CD14-positive monocyte (primary cell): ENCODE data around the gene LMO7. TPM values are rescaled to one million over a fixed set of nuclear protein-coding genes. Genes with fewer than 3 reads are reported as not detected.

ENCODE experiments used
- DNase-seq, 3 donors: peaks; one replicate each; pipeline ENCODE4 v3.0.0-alpha.2; 2011 to 2022
- H2AFZ ChIP-seq: 2 replicates; pipeline ENCODE4 v1.6.0; 2012; ENCODE audit warnings: mild to moderate bottlenecking, low read depth, low read length, inconsistent platforms; ENCODE audit not compliant: insufficient read depth, poor library complexity, severe bottlenecking
- H3K27ac ChIP-seq, 2 donors: 1 replicate in 1 of 2; 2 replicates in 1 of 2; pipeline ENCODE4 v1.5.1; 2012 to 2013; ENCODE audit warnings: low read length in 2 of 2, control low read depth in 1 of 2, inconsistent platforms in 1 of 2, low read depth in 1 of 2, mild to moderate bottlenecking in 1 of 2
- H3K27me3 ChIP-seq, 2 donors: one replicate each; pipeline versions ENCODE4 v1.6.0 to v1.6.1; 2011 to 2013; ENCODE audit warnings: low read length in 2 of 2; ENCODE audit not compliant: control insufficient read depth in 2 of 2, insufficient read depth in 2 of 2
- H3K36me3 ChIP-seq, 2 donors: replicated peaks in 1 of 2; 1 replicate in 1 of 2; 2 replicates in 1 of 2; pipeline versions ENCODE4 v1.5.1 to v1.6.1; 2012 to 2013; ENCODE audit warnings: low read length in 2 of 2, control low read depth in 1 of 2, inconsistent platforms in 1 of 2, mild to moderate bottlenecking in 1 of 2; ENCODE audit not compliant: insufficient read depth in 2 of 2, control insufficient read depth in 1 of 2
- H3K4me1 ChIP-seq, 2 donors: 1 replicate in 1 of 2; 2 replicates in 1 of 2; pipeline versions ENCODE4 v1.5.1 to v1.6.1; 2012 to 2013; ENCODE audit warnings: low read length in 2 of 2, control low read depth in 1 of 2, inconsistent platforms in 1 of 2, mild to moderate bottlenecking in 1 of 2, moderate library complexity in 1 of 2; ENCODE audit not compliant: insufficient read depth in 2 of 2, control insufficient read depth in 1 of 2
- H3K4me2 ChIP-seq: replicated peaks from 2 replicates; pipeline ENCODE3; 2012; ENCODE audit warnings: low read length, moderate library complexity, mild to moderate bottlenecking; ENCODE audit not compliant: poor library complexity, severe bottlenecking; ENCODE audit errors: extremely low read depth
- H3K4me3 ChIP-seq, 3 experiments: fragments of 200-600 bp in 1 of 3; sonication (generic) in 1 of 3; replicated peaks in 1 of 3; 1 replicate in 2 of 3; 2 replicates in 1 of 3; pipeline ENCODE4 v1.5.1; 2011 to 2013; ENCODE audit warnings: low read length in 3 of 3, mild to moderate bottlenecking in 3 of 3, control low read depth in 2 of 3, low read depth in 2 of 3, inconsistent platforms in 1 of 3, moderate library complexity in 1 of 3
- H3K79me2 ChIP-seq: 2 replicates; pipeline ENCODE4 v1.6.0; 2012; ENCODE audit warnings: mild to moderate bottlenecking, control low read depth, inconsistent platforms, low read length, moderate library complexity; ENCODE audit not compliant: insufficient read depth
- H3K9ac ChIP-seq: 2 replicates; pipeline ENCODE4 v1.6.0; 2017; ENCODE audit warnings: low read length, mild to moderate bottlenecking; ENCODE audit not compliant: insufficient read depth, poor library complexity, severe bottlenecking
- H3K9me3 ChIP-seq, 2 donors: replicated peaks in 1 of 2; 1 replicate in 1 of 2; 2 replicates in 1 of 2; pipeline versions ENCODE4 v1.5.1 to v1.6.1; 2012 to 2013; ENCODE audit warnings: low read length in 2 of 2, control low read depth in 1 of 2; ENCODE audit not compliant: control insufficient read depth in 1 of 2, insufficient read depth in 1 of 2
- H4K20me1 ChIP-seq: 2 replicates; pipeline ENCODE4 v1.6.0; 2012; ENCODE audit warnings: mild to moderate bottlenecking, low read length, control low read depth, moderate library complexity; ENCODE audit not compliant: insufficient read depth
- H3K27ac Mint-ChIP-seq, 7 donors: one replicate each; pipeline ENCODE4 v1.8.0; 2020; ENCODE audit warnings: mild to moderate bottlenecking in 7 of 7, mixed read lengths in 7 of 7, moderate library complexity in 6 of 7, inconsistent platforms in 2 of 7
- H3K27me3 Mint-ChIP-seq, 3 donors: one replicate each; pipeline ENCODE4 v1.8.0; 2021 to 2022; ENCODE audit warnings: low read depth in 3 of 3, mild to moderate bottlenecking in 3 of 3, mixed read lengths in 3 of 3, moderate library complexity in 3 of 3, inconsistent platforms in 1 of 3
- H3K36me3 Mint-ChIP-seq, 2 donors: one replicate each; pipeline ENCODE4 v1.8.0; 2020; ENCODE audit warnings: mixed read lengths in 2 of 2, inconsistent platforms in 1 of 2, mild to moderate bottlenecking in 1 of 2
- H3K4me1 Mint-ChIP-seq: one replicate; pipeline ENCODE4 v1.8.0; 2020; ENCODE audit warnings: mild to moderate bottlenecking, mixed read lengths
- H3K4me3 Mint-ChIP-seq, 2 donors: one replicate each; pipeline ENCODE4 v1.8.0; 2020; ENCODE audit warnings: mild to moderate bottlenecking in 2 of 2, mixed read lengths in 2 of 2, moderate library complexity in 1 of 2
- H3K9me3 Mint-ChIP-seq, 7 donors: one replicate each; pipeline ENCODE4 v1.8.0; 2020 to 2022; ENCODE audit warnings: mixed read lengths in 7 of 7, mild to moderate bottlenecking in 6 of 7, moderate library complexity in 6 of 7, inconsistent platforms in 2 of 7
- CTCF ChIP-seq: fragments of 200-600 bp; IDR thresholded peaks from one replicate; pipeline ENCODE4 v1.8.0; 2022; ENCODE audit warnings: antibody characterized with exemption, mild to moderate bottlenecking
- WGBS: methylation state at CpG from one replicate; pipeline ENCODE4 v1.1.5; 2013; ENCODE audit warnings: missing lambda C conversion rate; ENCODE audit not compliant: insufficient coverage; 5-methylcytosine and 5-hydroxymethylcytosine counted together
- intact Hi-C, 2 donors: fragments of 100-400 bp; cut with micrococcal nuclease; formaldehyde crosslinking; loops; one replicate each; pipeline versions ENCODE4 v1.15.0 to v1.15.1; 2023
- polyA plus RNA-seq, 3 donors: library from polyadenylated mRNA; depleted of rRNA in 1 of 3; unstranded in 2 of 3; stranded (reverse) in 1 of 3; fragments of 300-500 nt in 2 of 3; fragments of >200 nt in 1 of 3; fragmentation: Illumina TruSeq in 2 of 3; gene quantifications; 1 replicate in 2 of 3; 2 replicates in 1 of 3; pipeline ENCODE4 v1.2.3, GENCODE V29; 2012 to 2021

The LMO7 gene
- polyA plus RNA-seq, 3 donors, result 0.79 to 1.6 (median 0.90) TPM

- no peak overlapping the region for H2AFZ ChIP-seq
- H3K4me1 ChIP-seq, result no peaks in the 10 kb centered on the region
- Mint-ChIP-seq H3K4me1 (no peaks in the 10 kb centered on the region), H3K27me3 (peaks cover 0 to 2% (median 0%) of the 10 kb centered on the region in 3 donors), H3K4me3 (no peak overlapping the region), H3K36me3 (no peaks in the 10 kb centered on the region), H3K9me3 (peaks cover 0 to 7% (median 1%) of the 10 kb centered on the region in 7 donors), H3K27ac (no peak overlapping the region)
- no peak overlapping the region for H3K4me2 ChIP-seq
- intact Hi-C loops, result no loop called here
- DNase-seq, result no peak
- H3K9me3 ChIP-seq, result peaks cover 0 to 5% of the 10 kb centered on the region in 2 donors
- no peaks in the 10 kb centered on the region for H3K36me3 ChIP-seq
- no peaks in the 10 kb centered on the region for H3K27me3 ChIP-seq
- TF ChIP-seq CTCF, result no peak
- no peak overlapping the region for H3K9ac ChIP-seq
- WGBS, result 97% methylated on average over 7 of the region's 7 CpGs
- no peak overlapping the region for H3K4me3 ChIP-seq
- H3K27ac ChIP-seq, result no peak overlapping the region
- H4K20me1 ChIP-seq, result no peaks in the 10 kb centered on the region
- H3K79me2 ChIP-seq, result no peaks in the 10 kb centered on the region
Observed at GRCh38 chr13:75806117-75806516, 170.0 kb downstream of the LMO7 start.

GRCh38 chr13:75811361-75811760 is 175.2 kb downstream of the LMO7 start:
- peaks cover 0 to 5% of the 10 kb centered on the region in 2 donors for H3K9me3 ChIP-seq
- no peaks in the 10 kb centered on the region for H3K36me3 Mint-ChIP-seq
- H3K4me2 ChIP-seq, result no peak overlapping the region
- intact Hi-C loops, result no loop called here
- no peaks in the 10 kb centered on the region for H3K27me3 Mint-ChIP-seq
- H3K9ac ChIP-seq, result no peak overlapping the region
- no peak overlapping the region for H2AFZ ChIP-seq
- H3K79me2 ChIP-seq, result no peaks in the 10 kb centered on the region
- H3K4me3 Mint-ChIP-seq, result no peak overlapping the region
- no peaks in the 10 kb centered on the region for H3K36me3 ChIP-seq
- no peaks in the 10 kb centered on the region for H3K27me3 ChIP-seq
- WGBS, result 96% methylated on average over 4 of the region's 5 CpGs
- no peak overlapping the region for H3K27ac Mint-ChIP-seq
- no peak for DNase-seq
- H4K20me1 ChIP-seq, result no peaks in the 10 kb centered on the region
- TF ChIP-seq CTCF, result no peak
- no peak overlapping the region for H3K4me3 ChIP-seq
- no peaks in the 10 kb centered on the region for H3K4me1 Mint-ChIP-seq
- H3K9me3 Mint-ChIP-seq, result peaks cover 0 to 7% (median 1%) of the 10 kb centered on the region in 7 donors
- no peak overlapping the region for H3K27ac ChIP-seq
- H3K4me1 ChIP-seq, result no peaks in the 10 kb centered on the region
